Measurements from ENCODE around the gene DDX20.

The DDX20 gene, protein sequence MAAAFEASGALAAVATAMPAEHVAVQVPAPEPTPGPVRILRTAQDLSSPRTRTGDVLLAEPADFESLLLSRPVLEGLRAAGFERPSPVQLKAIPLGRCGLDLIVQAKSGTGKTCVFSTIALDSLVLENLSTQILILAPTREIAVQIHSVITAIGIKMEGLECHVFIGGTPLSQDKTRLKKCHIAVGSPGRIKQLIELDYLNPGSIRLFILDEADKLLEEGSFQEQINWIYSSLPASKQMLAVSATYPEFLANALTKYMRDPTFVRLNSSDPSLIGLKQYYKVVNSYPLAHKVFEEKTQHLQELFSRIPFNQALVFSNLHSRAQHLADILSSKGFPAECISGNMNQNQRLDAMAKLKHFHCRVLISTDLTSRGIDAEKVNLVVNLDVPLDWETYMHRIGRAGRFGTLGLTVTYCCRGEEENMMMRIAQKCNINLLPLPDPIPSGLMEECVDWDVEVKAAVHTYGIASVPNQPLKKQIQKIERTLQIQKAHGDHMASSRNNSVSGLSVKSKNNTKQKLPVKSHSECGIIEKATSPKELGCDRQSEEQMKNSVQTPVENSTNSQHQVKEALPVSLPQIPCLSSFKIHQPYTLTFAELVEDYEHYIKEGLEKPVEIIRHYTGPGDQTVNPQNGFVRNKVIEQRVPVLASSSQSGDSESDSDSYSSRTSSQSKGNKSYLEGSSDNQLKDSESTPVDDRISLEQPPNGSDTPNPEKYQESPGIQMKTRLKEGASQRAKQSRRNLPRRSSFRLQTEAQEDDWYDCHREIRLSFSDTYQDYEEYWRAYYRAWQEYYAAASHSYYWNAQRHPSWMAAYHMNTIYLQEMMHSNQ

DNA sequence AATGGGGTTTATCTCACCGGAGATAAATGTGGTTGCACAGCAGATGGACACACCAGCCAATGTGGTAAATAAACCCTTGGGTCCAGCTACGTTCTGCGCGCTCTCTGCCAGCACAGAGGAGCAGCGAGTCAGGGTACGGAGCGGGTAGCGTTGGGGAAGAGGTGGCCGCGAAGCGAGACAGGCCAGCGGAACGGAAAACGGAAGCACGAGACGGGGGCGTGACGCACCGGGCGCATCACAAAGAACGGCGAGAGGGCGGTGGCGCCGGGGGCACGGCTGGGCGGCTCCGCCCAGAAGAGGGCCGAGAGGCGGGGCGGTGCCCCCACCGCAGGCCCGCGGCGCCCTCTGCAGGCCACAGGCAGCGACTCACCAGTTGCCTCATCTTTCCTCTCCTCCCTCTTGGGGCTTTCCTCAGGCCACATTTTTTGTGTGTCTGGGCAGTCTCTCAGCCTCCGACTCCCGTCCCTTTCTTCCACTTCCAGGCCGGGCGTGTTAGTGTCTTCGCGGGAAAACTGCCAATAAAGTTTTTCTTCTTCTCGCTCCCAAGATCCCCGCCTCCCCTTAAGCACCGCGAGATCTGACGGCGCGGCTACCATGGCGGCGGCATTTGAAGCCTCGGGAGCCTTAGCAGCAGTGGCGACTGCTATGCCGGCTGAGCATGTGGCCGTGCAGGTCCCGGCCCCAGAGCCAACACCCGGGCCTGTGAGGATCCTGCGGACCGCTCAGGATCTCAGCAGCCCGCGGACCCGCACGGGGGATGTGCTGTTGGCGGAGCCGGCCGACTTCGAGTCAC, at the start of gene DDX20:
DDX20 (plus strand) TSS at position 571 of the 793 bp plus-strand sequence; CDS start at position 595, 24 bp downstream.
- no peaks in the 10 kb centered on the region for H3K9me2 ChIP-seq (ENCODE audit: low read depth, low read length)
- peak within 1 kb of the TSS; percentile 94 for H3K9ac ChIP-seq (ENCODE audit: low read length)
- no peaks in the 10 kb centered on the region for H3K9me3 ChIP-seq (ENCODE audit: low read length)
- H3K36me3 ChIP-seq (ENCODE audit: insufficient read depth, low read length): peaks cover 33% of the 10 kb centered on the region
- H3K79me2 ChIP-seq (ENCODE audit: insufficient read depth, low read length): peaks cover 15% of the 10 kb centered on the region
- 0 out of 2 replicates have a peak within 1 kb of the TSS, but pooled peaks have one; percentile 51 for H2AFZ ChIP-seq (ENCODE audit: low read length)
- H3K27me3 ChIP-seq (ENCODE audit: insufficient read depth, low read length): no peaks in the 10 kb centered on the region
- H3K4me2 ChIP-seq (ENCODE audit: low read length): peak within 1 kb of the TSS; percentile 94
- H4K20me1 ChIP-seq (ENCODE audit: insufficient read depth, low read length): no peaks in the 10 kb centered on the region
- peak within 1 kb of the TSS; percentile 78 for H3K4me3 ChIP-seq (ENCODE audit: low read depth, low read length, poor library complexity, severe bottlenecking)
- H3K27ac ChIP-seq (ENCODE audit: low read depth, low read length, poor library complexity, severe bottlenecking): peak within 1 kb of the TSS; percentile 67
- no peak for TF ChIP-seq EZH2 (IDR thresholded peaks at IDR 0.05; ENCODE audit: borderline replicate concordance, low read length)
- TF ChIP-seq, protein P1, sequence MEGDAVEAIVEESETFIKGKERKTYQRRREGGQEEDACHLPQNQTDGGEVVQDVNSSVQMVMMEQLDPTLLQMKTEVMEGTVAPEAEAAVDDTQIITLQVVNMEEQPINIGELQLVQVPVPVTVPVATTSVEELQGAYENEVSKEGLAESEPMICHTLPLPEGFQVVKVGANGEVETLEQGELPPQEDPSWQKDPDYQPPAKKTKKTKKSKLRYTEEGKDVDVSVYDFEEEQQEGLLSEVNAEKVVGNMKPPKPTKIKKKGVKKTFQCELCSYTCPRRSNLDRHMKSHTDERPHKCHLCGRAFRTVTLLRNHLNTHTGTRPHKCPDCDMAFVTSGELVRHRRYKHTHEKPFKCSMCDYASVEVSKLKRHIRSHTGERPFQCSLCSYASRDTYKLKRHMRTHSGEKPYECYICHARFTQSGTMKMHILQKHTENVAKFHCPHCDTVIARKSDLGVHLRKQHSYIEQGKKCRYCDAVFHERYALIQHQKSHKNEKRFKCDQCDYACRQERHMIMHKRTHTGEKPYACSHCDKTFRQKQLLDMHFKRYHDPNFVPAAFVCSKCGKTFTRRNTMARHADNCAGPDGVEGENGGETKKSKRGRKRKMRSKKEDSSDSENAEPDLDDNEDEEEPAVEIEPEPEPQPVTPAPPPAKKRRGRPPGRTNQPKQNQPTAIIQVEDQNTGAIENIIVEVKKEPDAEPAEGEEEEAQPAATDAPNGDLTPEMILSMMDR (IDR thresholded peaks at IDR 0.05; ENCODE audit: low read length): peak; percentile 99
- H3K4me1 ChIP-seq (ENCODE audit: insufficient read depth, low read length, severe bottlenecking): peaks cover 27% of the 10 kb centered on the region
- H3F3A ChIP-seq (ENCODE audit: insufficient read depth, low read length): no peaks in the 10 kb centered on the region

DNA sequence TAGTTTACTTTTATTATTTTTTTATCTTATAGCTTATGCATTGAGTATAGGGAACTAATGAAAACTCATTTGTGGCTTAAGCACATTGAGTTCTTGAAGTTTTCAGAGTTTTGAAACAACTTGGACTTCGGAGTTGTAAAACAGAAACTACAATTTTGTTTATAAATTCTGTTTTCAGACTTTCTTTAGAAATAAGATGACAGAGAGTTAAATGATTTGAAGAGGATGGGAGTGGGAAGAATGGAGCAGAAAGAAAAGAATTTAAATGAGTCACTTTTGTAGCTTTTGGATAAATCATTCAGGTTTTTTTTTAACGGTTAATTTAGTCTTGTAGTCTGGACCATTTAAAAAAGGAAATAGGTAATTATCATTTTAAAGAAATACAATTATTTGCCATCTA, 48.8 kb upstream of the DDX20 start:
- no peak for TF ChIP-seq EZH2 (IDR thresholded peaks at IDR 0.05; ENCODE audit: borderline replicate concordance, low read length)
- TF ChIP-seq, protein P1 (IDR thresholded peaks at IDR 0.05; ENCODE audit: low read length): no peak
- Histone ChIP-seq H3K9ac (ENCODE audit: low read length) (no peak overlapping the region), H3K79me2 (ENCODE audit: insufficient read depth, low read length) (no peaks in the 10 kb centered on the region), H3K27me3 (ENCODE audit: insufficient read depth, low read length) (no peaks in the 10 kb centered on the region), H3K4me2 (ENCODE audit: low read length) (no peak overlapping the region), H3K4me3 (ENCODE audit: low read depth, low read length, poor library complexity, severe bottlenecking) (no peak overlapping the region), H3K9me3 (ENCODE audit: low read length) (no peaks in the 10 kb centered on the region), H3F3A (ENCODE audit: insufficient read depth, low read length) (no peaks in the 10 kb centered on the region), H3K36me3 (ENCODE audit: insufficient read depth, low read length) (peaks cover 65% of the 10 kb centered on the region; the same call in 1 of the 2 replicates), H2AFZ (ENCODE audit: low read length) (no peak overlapping the region), H3K27ac (ENCODE audit: low read depth, low read length, poor library complexity, severe bottlenecking) (no peak overlapping the region), H3K4me1 (ENCODE audit: insufficient read depth, low read length, severe bottlenecking) (no peaks in the 10 kb centered on the region), H4K20me1 (ENCODE audit: insufficient read depth, low read length) (no peaks in the 10 kb centered on the region), H3K9me2 (ENCODE audit: low read depth, low read length) (no peaks in the 10 kb centered on the region)

DNA sequence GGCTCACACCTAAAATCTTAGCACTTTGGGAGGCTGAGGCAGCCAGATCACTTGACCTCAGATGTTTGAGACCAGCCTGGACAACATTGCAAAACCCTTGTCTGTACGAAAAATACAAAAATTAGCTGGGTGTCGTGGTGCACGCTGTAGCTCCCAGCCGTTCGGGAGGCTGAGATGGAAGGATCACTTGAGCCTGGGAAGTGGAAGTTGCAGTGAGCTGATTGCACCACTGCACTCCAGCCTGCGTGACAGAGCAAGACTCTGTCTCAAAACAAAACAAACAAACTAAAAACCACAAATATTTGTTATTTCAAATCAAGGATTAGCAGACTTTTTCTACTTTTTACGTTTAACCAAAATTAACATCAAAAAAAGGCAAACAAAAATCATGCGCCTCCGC, 47.8 kb upstream of the DDX20 start:
- H3K27ac ChIP-seq (ENCODE audit: low read depth, low read length, poor library complexity, severe bottlenecking): no peak overlapping the region
- no peak overlapping the region for H3K4me2 ChIP-seq (ENCODE audit: low read length)
- no peak overlapping the region for H2AFZ ChIP-seq (ENCODE audit: low read length)
- H3K9me3 ChIP-seq (ENCODE audit: low read length): no peaks in the 10 kb centered on the region
- H3K36me3 ChIP-seq (ENCODE audit: insufficient read depth, low read length): peaks cover 57% of the 10 kb centered on the region; the same call in 1 of the 2 replicates
- no peaks in the 10 kb centered on the region for H4K20me1 ChIP-seq (ENCODE audit: insufficient read depth, low read length)
- TF ChIP-seq EZH2 (IDR thresholded peaks at IDR 0.05; ENCODE audit: borderline replicate concordance, low read length): no peak
- TF ChIP-seq, protein P1 (IDR thresholded peaks at IDR 0.05; ENCODE audit: low read length): no peak
- H3K4me3 ChIP-seq (ENCODE audit: low read depth, low read length, poor library complexity, severe bottlenecking): no peak overlapping the region
- no peaks in the 10 kb centered on the region for H3F3A ChIP-seq (ENCODE audit: insufficient read depth, low read length)
- H3K9ac ChIP-seq (ENCODE audit: low read length): no peak overlapping the region
- H3K27me3 ChIP-seq (ENCODE audit: insufficient read depth, low read length): no peaks in the 10 kb centered on the region
- no peaks in the 10 kb centered on the region for H3K9me2 ChIP-seq (ENCODE audit: low read depth, low read length)
- no peaks in the 10 kb centered on the region for H3K79me2 ChIP-seq (ENCODE audit: insufficient read depth, low read length)
- H3K4me1 ChIP-seq (ENCODE audit: insufficient read depth, low read length, severe bottlenecking): no peaks in the 10 kb centered on the region
